GM12891 (cell line): ENCODE results near the gene LYPD8.

Source experiments
- PAX5 ChIP-seq: IDR thresholded peaks from 2 replicates; pipeline ENCODE4 v1.6.1; 2011; ENCODE audit warnings: low read length, moderate library complexity, mild to moderate bottlenecking; ENCODE audit not compliant: insufficient read depth, severe bottlenecking
- POLR2A ChIP-seq: IDR thresholded peaks from 2 replicates; pipeline ENCODE4 v1.6.1; 2011; ENCODE audit warnings: low read depth, low read length, control low read depth
- POLR2AphosphoS5 ChIP-seq: IDR thresholded peaks from 2 replicates; pipeline ENCODE4 v1.6.1; 2011; ENCODE audit warnings: low read depth, low read length, control low read depth
- SPI1 ChIP-seq: IDR thresholded peaks from 2 replicates; pipeline ENCODE4 v1.6.1; 2011; ENCODE audit warnings: low read depth, low read length, control low read depth

DNA sequence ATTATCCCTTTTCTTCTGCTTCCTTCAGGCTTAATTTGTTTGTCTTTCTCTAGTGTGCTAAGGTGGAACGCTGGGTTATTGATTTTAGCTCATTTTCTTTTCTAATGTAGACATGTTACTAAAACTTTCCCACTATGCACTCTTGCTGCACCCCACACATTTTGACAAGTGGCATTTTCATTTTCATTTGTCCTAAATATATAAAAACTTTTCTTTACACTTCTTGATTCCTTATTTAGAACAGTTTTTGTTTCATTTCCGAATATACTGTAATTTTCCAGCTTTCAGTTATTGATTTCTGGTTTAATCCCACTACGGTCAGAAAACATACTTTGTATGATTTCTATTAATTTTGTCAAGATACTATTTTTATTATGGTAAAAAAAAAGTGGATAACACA, 44.9 kb upstream of the LYPD8 start:
- TF ChIP-seq SPI1 (no peak), POLR2A (no peak), POLR2AphosphoS5 (no peak), PAX5 (no peak)
